Measurements from ENCODE around the gene PCDHGC5.
A peak's percentile ranks its signal among the peaks of the same experiment; 100 is the strongest.

PCDHGC5 gene

DNA sequence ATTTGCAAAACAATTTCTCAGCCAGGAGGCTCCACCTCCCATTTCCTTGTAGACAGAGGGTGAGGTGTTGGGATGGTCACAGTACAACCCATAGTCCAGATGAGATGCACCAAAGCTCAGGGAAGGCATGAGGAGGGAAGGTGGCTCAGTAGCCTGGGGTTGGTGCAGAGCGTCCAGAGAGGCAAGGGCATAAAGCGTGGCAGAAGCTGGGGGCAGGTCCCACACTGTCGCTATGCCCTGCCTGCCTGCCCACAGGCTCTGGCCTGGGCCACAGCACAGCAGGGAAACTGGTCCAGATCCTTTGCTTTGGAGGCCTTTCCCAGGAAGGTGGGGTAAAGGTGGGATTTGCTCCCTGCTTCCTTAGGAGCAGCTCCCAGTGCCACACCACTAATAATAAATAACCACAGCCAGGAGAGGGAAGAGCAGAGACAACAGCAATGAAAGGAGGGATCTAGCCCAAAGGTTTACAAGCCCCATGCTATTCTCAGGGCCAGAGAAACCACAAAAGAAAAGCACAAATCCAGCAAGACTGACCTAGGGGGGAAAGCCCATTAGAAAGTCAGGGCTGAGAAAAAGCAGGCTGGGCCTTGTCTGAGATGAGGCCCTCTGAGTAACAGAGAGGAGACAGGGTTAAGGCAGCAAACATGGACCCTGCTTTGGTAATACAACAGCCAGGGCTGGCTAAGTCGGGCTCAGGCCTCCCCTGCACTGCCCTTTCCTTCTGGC is 27.2 kb downstream of the PCDHGC5 start:
- Mint-ChIP-seq H3K4me3 (no peak overlapping the region), H3K27ac (no peak overlapping the region), H3K4me1 (peaks cover 52% of the 10 kb centered on the region), H3K27me3 (no peaks in the 10 kb centered on the region), H3K9me3 (no peaks in the 10 kb centered on the region)
- ATAC-seq (no peak), DNase-seq (no peak)

DNA sequence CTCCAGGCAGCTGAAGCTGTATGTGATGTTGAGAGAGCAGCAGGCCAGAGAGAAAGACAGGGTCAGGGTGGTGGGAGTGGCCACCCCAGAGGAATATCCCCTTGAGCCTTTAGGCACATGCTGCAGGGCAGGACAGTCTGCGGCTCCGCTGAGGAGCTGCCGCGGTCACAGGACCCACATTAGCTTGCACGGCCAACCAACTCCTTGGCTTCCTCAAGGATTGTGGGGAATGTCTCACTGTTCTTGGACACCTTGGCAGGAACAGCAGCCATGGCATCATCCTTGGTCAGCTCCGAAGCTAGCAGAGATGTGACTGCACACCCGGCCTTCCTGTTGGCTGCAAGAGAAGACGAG is 27.8 kb downstream of the PCDHGC5 start:
- Mint-ChIP-seq H3K27me3 (no peaks in the 10 kb centered on the region), H3K4me1 (peaks cover 57% of the 10 kb centered on the region), H3K4me3 (no peak overlapping the region), H3K9me3 (no peaks in the 10 kb centered on the region), H3K27ac (no peak overlapping the region)
- DNase-seq (no peak), ATAC-seq (no peak)

GRCh38 chr5:141517312-141517711 is 28.4 kb downstream of the PCDHGC5 start:
- Mint-ChIP-seq H3K27me3 (no peaks in the 10 kb centered on the region), H3K27ac (no peak overlapping the region), H3K4me1 (peaks cover 63% of the 10 kb centered on the region)

DNA sequence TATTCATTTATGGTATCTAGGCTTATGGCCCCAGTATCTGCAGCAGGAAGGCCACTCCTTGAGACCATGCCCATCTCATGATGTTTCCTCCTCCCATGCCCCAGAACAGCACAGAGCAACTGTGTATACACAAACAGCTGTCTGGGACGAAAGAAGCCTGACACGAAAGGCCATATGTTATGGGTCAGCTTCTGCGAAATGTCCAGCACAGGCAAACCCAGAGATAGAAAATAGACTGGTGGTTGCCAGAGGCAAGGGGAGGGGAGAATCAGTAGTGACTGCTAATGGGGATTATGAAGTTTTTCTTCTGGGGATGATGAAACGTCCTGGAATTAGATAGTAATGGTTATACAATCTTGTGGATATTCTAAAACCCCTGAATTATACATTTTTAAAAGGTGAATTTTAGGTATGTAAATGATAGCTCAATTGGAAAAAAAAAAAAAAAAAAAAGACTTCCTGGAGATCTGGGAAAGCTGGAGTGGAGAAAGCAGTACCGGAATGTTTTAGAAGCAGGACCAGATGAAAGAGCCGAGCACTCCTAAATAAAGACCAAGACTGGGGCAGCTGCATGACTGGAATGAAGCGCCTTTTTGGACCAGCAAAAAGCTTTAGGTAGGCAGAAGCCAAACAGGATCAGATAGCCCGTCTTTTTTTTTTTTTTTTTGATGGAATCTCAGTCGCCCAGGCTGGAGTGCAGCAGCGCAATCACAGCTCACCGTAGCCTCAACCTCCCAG is 29.2 kb downstream of the PCDHGC5 start:
- ATAC-seq (no peak), DNase-seq (no peak)
- Mint-ChIP-seq H3K27me3 (no peaks in the 10 kb centered on the region), H3K4me1 (peaks cover 63% of the 10 kb centered on the region), H3K9me3 (no peaks in the 10 kb centered on the region), H3K27ac (peak overlapping the region in 1 of 2 donors; percentile 3), H3K4me3 (no peak overlapping the region)

More at GRCh38 chr5:141517312-141517711, 28.4 kb downstream of the PCDHGC5 start:
- no peak overlapping the region for H3K4me3 Mint-ChIP-seq
- ATAC-seq (no peak), DNase-seq (no peak)
- no peaks in the 10 kb centered on the region for H3K9me3 Mint-ChIP-seq

GRCh38 chr5:141518618-141519015 is 29.7 kb downstream of the PCDHGC5 start:
- DNase-seq (no peak), ATAC-seq (no peak)
- Mint-ChIP-seq H3K4me1 (peaks cover 61% of the 10 kb centered on the region), H3K4me3 (no peak overlapping the region), H3K27me3 (no peaks in the 10 kb centered on the region), H3K9me3 (no peaks in the 10 kb centered on the region), H3K27ac (no peak overlapping the region)

DNA sequence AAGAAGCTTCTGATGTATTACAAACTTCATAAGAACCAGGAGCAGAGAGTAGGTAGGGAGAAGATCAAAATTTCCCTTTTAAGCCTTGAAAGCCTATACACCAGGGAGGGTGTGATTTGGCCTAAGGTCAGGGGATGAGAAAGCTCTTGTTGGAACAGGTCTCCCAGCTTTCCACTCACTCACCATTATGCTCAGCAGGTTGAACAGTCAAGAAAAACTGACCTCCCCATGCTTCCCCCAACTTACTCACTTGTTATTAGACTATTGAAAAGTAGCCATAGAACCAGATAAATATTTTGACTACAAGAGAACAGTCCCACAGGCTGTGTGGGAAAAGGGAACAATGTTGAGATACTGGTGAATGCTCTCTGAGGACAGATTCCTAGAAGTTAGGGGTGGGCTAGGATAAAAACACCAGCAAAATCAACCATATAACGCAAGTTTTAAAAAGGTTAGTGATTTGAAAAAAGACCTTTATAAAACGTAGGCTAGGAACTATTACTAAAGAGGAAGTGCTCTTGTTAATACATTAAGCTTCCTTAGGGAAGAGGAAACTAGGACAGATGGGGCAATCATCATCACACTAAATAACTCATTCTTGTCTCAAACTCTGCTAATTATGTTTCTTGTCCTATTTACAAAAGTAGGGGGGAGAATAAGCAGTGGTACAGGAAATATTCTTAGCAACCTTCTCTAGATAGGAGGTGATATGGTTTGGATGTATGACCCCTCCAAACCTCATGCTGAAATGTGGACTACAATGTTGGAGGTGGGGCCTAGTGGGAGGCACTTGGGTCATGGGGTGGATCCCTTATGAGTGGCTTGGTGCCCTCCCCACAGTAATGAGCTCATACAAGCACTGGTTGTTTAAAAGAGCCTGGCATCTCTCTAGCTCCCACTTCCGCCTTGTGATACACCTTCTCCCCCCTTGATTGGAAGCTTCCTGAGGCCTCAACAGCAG is 31.0 kb downstream of the PCDHGC5 start:
- Mint-ChIP-seq H3K4me3 (no peak overlapping the region), H3K27ac (peak overlapping the region in 1 of 2 donors; percentile 19)
- DNase-seq: no peak

GRCh38 chr5:141521244-141521781 is 32.4 kb downstream of the PCDHGC5 start:
- ATAC-seq (peak; percentile 75), DNase-seq (no peak)
- Mint-ChIP-seq H3K4me1 (peaks cover 54% of the 10 kb centered on the region), H3K9me3 (no peaks in the 10 kb centered on the region), H3K27ac (peak overlapping the region in 1 of 2 donors; percentile 47), H3K27me3 (no peaks in the 10 kb centered on the region), H3K4me3 (no peak overlapping the region)

More for the DNA sequence above, 31.0 kb downstream of the PCDHGC5 start:
- no peak for ATAC-seq
- Mint-ChIP-seq H3K27me3 (no peaks in the 10 kb centered on the region), H3K9me3 (no peaks in the 10 kb centered on the region), H3K4me1 (peaks cover 55% of the 10 kb centered on the region)

- DNase-seq (no peak), ATAC-seq (no peak)
- peak overlapping the region in 1 of 2 donors; percentile 3 for H3K4me3 Mint-ChIP-seq
- no peaks in the 10 kb centered on the region for H3K9me3 Mint-ChIP-seq
- peak overlapping the region in 1 of 2 donors; percentile 46 for H3K27ac Mint-ChIP-seq
- H3K27me3 Mint-ChIP-seq: no peaks in the 10 kb centered on the region
- H3K4me1 Mint-ChIP-seq: peaks cover 49% of the 10 kb centered on the region
Observed at GRCh38 chr5:141522301-141522700, 33.4 kb downstream of the PCDHGC5 start.

DNA sequence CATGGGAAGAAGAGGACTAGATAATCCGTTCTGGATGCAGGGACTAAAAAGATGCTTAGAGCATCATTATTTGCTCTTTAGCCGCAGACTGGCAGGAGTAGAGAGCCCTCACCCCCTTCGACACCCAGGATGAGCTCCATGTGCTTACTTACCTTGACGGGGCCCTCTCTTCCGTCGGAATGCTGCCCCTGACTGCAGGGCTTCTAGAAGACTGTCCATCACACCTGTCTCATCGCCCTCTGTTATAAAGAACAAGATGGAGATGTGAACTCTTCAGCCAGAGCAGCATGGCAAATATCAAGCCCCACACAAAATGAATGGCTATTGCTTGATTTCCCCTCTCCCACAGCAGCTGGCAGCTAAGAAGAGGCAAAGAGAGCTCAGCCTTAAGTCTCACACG is 35.1 kb downstream of the PCDHGC5 start:
- DNase-seq (no peak), ATAC-seq (no peak)
- peaks cover 49% of the 10 kb centered on the region for H3K4me1 Mint-ChIP-seq
- H3K4me3 Mint-ChIP-seq: no peak overlapping the region
- no peaks in the 10 kb centered on the region for H3K27me3 Mint-ChIP-seq
- H3K27ac Mint-ChIP-seq: no peak overlapping the region
- H3K9me3 Mint-ChIP-seq: no peaks in the 10 kb centered on the region

GRCh38 chr5:141524604-141525597 is 36.0 kb downstream of the PCDHGC5 start:
- ATAC-seq: peak; percentile 59
- Mint-ChIP-seq H3K4me1 (peaks cover 49% of the 10 kb centered on the region), H3K9me3 (no peaks in the 10 kb centered on the region), H3K27ac (peak overlapping the region; percentile 28 to 71), H3K4me3 (no peak overlapping the region), H3K27me3 (no peaks in the 10 kb centered on the region)
- DNase-seq: peak; percentile 37 to 48

GRCh38 chr5:141525653-141526052 is 36.8 kb downstream of the PCDHGC5 start:
- Mint-ChIP-seq H3K4me3 (no peak overlapping the region), H3K27me3 (no peaks in the 10 kb centered on the region), H3K9me3 (no peaks in the 10 kb centered on the region), H3K4me1 (peaks cover 48% of the 10 kb centered on the region), H3K27ac (peak overlapping the region in 1 of 2 donors; percentile 71)
- DNase-seq: no peak
- no peak for ATAC-seq

GRCh38 chr5:141527426-141527825 is 38.5 kb downstream of the PCDHGC5 start:
- DNase-seq (no peak), ATAC-seq (no peak)
- H3K27ac Mint-ChIP-seq: no peak overlapping the region
- H3K27me3 Mint-ChIP-seq: no peaks in the 10 kb centered on the region
- no peaks in the 10 kb centered on the region for H3K9me3 Mint-ChIP-seq
- no peak overlapping the region for H3K4me3 Mint-ChIP-seq
- H3K4me1 Mint-ChIP-seq: peaks cover 30% of the 10 kb centered on the region

DNA sequence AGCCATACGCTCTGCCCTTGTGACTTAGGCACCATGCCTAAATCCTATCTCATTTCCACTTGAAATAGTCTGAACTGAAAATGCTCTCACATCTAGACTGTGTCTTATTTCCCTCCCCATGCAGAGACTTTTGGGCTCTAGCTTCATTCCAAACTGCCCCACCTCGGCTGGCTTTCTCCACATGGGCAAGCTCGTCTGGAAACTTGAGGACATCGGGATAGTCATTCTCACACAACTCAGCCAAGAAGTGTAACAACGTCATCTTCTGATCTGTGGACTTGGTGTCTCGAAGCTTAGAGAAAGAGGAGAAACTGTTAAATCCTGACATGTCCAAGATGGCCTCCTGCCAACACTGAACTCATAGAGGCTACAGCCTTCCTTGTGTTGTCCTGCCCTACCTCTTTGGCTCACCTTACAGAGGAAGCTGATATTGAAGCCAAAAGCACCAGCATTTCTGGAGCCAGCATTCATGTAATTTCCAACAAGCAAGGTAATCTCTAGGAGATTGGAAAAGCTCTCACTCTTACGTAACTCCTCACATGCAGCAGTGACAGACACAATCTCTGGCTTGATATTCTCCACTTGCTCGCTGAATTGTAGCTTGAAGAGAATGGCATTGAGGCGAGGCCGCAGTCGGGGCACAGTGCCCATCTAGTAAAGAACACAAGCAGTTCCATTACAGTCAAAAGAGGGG is 39.6 kb downstream of the PCDHGC5 start:
- no peak overlapping the region for H3K4me3 Mint-ChIP-seq
- H3K4me1 Mint-ChIP-seq: peaks cover 20% of the 10 kb centered on the region
- no peak for DNase-seq
- H3K9me3 Mint-ChIP-seq: no peaks in the 10 kb centered on the region
- no peaks in the 10 kb centered on the region for H3K27me3 Mint-ChIP-seq
- peak overlapping the region; percentile 16 to 22 for H3K27ac Mint-ChIP-seq
- no peak for ATAC-seq

DNA sequence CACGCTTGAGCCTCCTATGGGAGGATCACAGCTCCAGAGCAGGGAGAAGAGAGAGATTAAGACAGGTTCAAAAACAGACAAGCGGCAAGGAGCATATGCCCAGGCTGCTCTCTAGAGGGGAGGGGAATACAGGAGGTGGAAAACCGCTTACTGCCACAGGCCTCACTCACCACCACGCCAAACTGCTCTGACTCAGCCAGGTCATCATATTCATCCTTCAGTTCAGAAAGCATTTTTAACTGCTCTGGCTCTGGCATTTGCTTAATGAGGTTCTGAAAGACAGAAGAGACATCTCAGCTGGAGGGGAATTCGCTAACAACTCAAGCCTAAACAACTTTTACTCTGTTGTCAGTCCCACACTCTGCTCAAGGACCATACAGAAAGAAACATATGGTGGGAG is 40.1 kb downstream of the PCDHGC5 start:
- peaks cover 20% of the 10 kb centered on the region for H3K4me1 Mint-ChIP-seq
- no peaks in the 10 kb centered on the region for H3K27me3 Mint-ChIP-seq
- no peak for ATAC-seq
- no peak overlapping the region for H3K4me3 Mint-ChIP-seq
- H3K9me3 Mint-ChIP-seq: no peaks in the 10 kb centered on the region
- no peak for DNase-seq
- peak overlapping the region in 1 of 2 donors; percentile 23 for H3K27ac Mint-ChIP-seq
